Right renal pelvis (tissue), 4 donors: ENCODE measurements around the gene ZNF215. TPM values are rescaled to one million over a fixed set of nuclear protein-coding genes. Genes with fewer than 3 reads are reported as not detected.
"Not testable (repeated sequence)": the region's sequence is repeated elsewhere in the genome, so short reads cannot be mapped to it uniquely, and the experiment has no call there.

Experiments
- DNase-seq, 4 donors: peaks; one replicate each; pipeline ENCODE4 v3.0.0-alpha.2; 2013; ENCODE audit warnings: low read depth in 4 of 4, low spot score in 3 of 4, missing footprints in 1 of 4
- polyA plus RNA-seq, 4 donors: library from polyadenylated mRNA; unstranded; fragments of 120-200 nt; gene quantifications; one replicate each; pipeline ENCODE4 v1.2.1, GENCODE V29; 2013; ENCODE audit not compliant: insufficient read length in 4 of 4

ZNF215 gene
- polyA plus RNA-seq, 4 donors = 2.4 to 5.1 (median 3.6) TPM

GRCh38 chr11:6931146-6931713, 5.0 kb downstream of the ZNF215 start:
- DNase-seq = no peak

- DNase-seq = no peak
Measured at GRCh38 chr11:6932145-6932544, 5.9 kb downstream of the ZNF215 start.

- DNase-seq = no peak
Measured at GRCh38 chr11:6941970-6942369, 15.7 kb downstream of the ZNF215 start.

GRCh38 chr11:6943131-6943530, 16.9 kb downstream of the ZNF215 start:
- no peak for DNase-seq

GRCh38 chr11:6954248-6954647, 28.0 kb downstream of the ZNF215 start:
- DNase-seq = not testable (repeated sequence)

- no peak for DNase-seq
Measured at GRCh38 chr11:6962141-6962540, 35.9 kb downstream of the ZNF215 start.

GRCh38 chr11:6962673-6963072, 36.4 kb downstream of the ZNF215 start:
- no peak for DNase-seq

- DNase-seq = no peak
Measured at GRCh38 chr11:6968816-6969215, 42.6 kb downstream of the ZNF215 start.

GRCh38 chr11:6969854-6970253, 43.6 kb downstream of the ZNF215 start:
- not testable (repeated sequence) for DNase-seq

GRCh38 chr11:6979365-6979764, 53.1 kb downstream of the ZNF215 start:
- DNase-seq = no peak

GRCh38 chr11:6986487-6986886, 60.3 kb downstream of the ZNF215 start:
- DNase-seq = no peak

- no peak for DNase-seq
Measured at GRCh38 chr11:6988506-6988905, 62.3 kb downstream of the ZNF215 start.

- no peak for DNase-seq
Measured at GRCh38 chr11:6991227-6991626, 65.0 kb downstream of the ZNF215 start.

GRCh38 chr11:6992026-6992425, 65.8 kb downstream of the ZNF215 start:
- no peak for DNase-seq

GRCh38 chr11:6992457-6993417, 66.5 kb downstream of the ZNF215 start:
- DNase-seq = no peak

- no peak for DNase-seq
Measured at GRCh38 chr11:6995703-6996102, 69.5 kb downstream of the ZNF215 start.

GRCh38 chr11:7004482-7004881, 78.3 kb downstream of the ZNF215 start:
- no peak for DNase-seq

Other genes starting within 250 kb of the ZNF215 start
- 10 to 100 TPM; 71.2 to 82.0 (median 73.2) TPM for gene MRPL17, start 243.1 kb upstream of the ZNF215 start, polyA plus RNA-seq
- gene OR2AG2, start 154.4 kb upstream of the ZNF215 start, polyA plus RNA-seq = under 1 TPM in 3 of 4 donors, not detected in 1; 0.08 to 0.11 (median 0.09) TPM
- under 1 TPM in 1 of 4 donors, not detected in 3; 0.06 TPM for gene OR2AG1, start 143.4 kb upstream of the ZNF215 start, polyA plus RNA-seq
- under 1 TPM in 2 of 4 donors, not detected in 2; 0.01 to 0.04 TPM for gene OR6A2, start 126.7 kb upstream of the ZNF215 start, polyA plus RNA-seq
- gene OR10A5, start 80.7 kb upstream of the ZNF215 start, polyA plus RNA-seq = not detected
- gene OR10A2, start 63.4 kb upstream of the ZNF215 start, polyA plus RNA-seq = under 1 TPM in 1 of 4 donors, not detected in 3; 0.04 TPM
- not detected for gene OR10A4, start 49.8 kb upstream of the ZNF215 start, polyA plus RNA-seq
- gene OR2D2, start 33.9 kb upstream of the ZNF215 start, polyA plus RNA-seq = not detected
- not detected for gene OR2D3, start 5.4 kb upstream of the ZNF215 start, polyA plus RNA-seq
- gene ZNF214, start 93.9 kb downstream of the ZNF215 start, polyA plus RNA-seq = 10 to 100 TPM; 10.9 to 13.2 (median 12.8) TPM
- under 1 TPM; 0.69 to 0.98 (median 0.81) TPM for gene NLRP14, start 94.1 kb downstream of the ZNF215 start, polyA plus RNA-seq
- gene RBMXL2, start 162.6 kb downstream of the ZNF215 start, polyA plus RNA-seq = under 1 TPM; 0.06 to 0.36 (median 0.18) TPM